Germinal center (tissue), 1 donor: ENCODE results near the gene RNF43.
A peak's percentile ranks its signal among the peaks of the same experiment; 100 is the strongest.

ENCODE experiments used
- DNase-seq: peaks from one replicate; pipeline ENCODE4 v3.0.0; 2012; ENCODE audit warnings: mixed read lengths, low spot score

RNF43 gene

GRCh38 chr17:58417300-58418092, at the start of gene RNF43:
RNF43 (minus strand) TSS chr17:58417534; CDS start chr17:58415577, 1,957 bp downstream.
- DNase-seq, result peak; percentile 94

- DNase-seq, result no peak
Measured at GRCh38 chr17:58455491-58455890, 38.2 kb upstream of the RNF43 start.

GRCh38 chr17:58452738-58453137, 35.4 kb upstream of the RNF43 start:
- DNase-seq, result no peak

GRCh38 chr17:58447039-58447975, 30.0 kb upstream of the RNF43 start:
- DNase-seq, result peak; percentile 51

GRCh38 chr17:58446086-58446485, 28.8 kb upstream of the RNF43 start:
- no peak for DNase-seq

- no peak for DNase-seq
Measured at GRCh38 chr17:58436805-58437239, 19.5 kb upstream of the RNF43 start.

GRCh38 chr17:58436245-58436644, 18.9 kb upstream of the RNF43 start:
- no peak for DNase-seq

- DNase-seq, result no peak
Measured at GRCh38 chr17:58432806-58433573, 15.7 kb upstream of the RNF43 start.

- no peak for DNase-seq
Measured at GRCh38 chr17:58427807-58428206, 10.5 kb upstream of the RNF43 start.

GRCh38 chr17:58421711-58422110, 4.4 kb upstream of the RNF43 start:
- DNase-seq, result no peak

GRCh38 chr17:58420827-58421226, 3.5 kb upstream of the RNF43 start:
- no peak for DNase-seq

GRCh38 chr17:58416937-58417299, 416 bp downstream of the RNF43 start:
- no peak for DNase-seq

GRCh38 chr17:58416396-58416795, 938 bp downstream of the RNF43 start:
- DNase-seq, result no peak

- DNase-seq, result no peak
Measured at GRCh38 chr17:58415371-58416055, 1.8 kb downstream of the RNF43 start.

- no peak for DNase-seq
Measured at GRCh38 chr17:58414596-58414997, 2.7 kb downstream of the RNF43 start.

GRCh38 chr17:58413684-58414083, 3.6 kb downstream of the RNF43 start:
- DNase-seq, result no peak

GRCh38 chr17:58412961-58413586, 4.3 kb downstream of the RNF43 start:
- DNase-seq, result no peak

- no peak for DNase-seq
Measured at GRCh38 chr17:58412064-58412703, 5.2 kb downstream of the RNF43 start.

- DNase-seq, result no peak
Measured at GRCh38 chr17:58411408-58411894, 5.9 kb downstream of the RNF43 start.

- DNase-seq, result no peak
Measured at GRCh38 chr17:58410714-58411407, 6.5 kb downstream of the RNF43 start.
